DOHH2 (cell line): ENCODE results near the gene SCFD2.

Source experiments
- CTCF ChIP-seq: fragments of 200-600 bp; sonication (generic); IDR thresholded peaks from one replicate; pipeline ENCODE4 v1.5.1; 2014; ENCODE audit warnings: antibody characterized with exemption, mild to moderate bottlenecking, low read depth, low read length; ENCODE audit not compliant: poor library complexity, severe bottlenecking
- EZH2phosphoT487 ChIP-seq: fragments of 200-600 bp; sonication (generic); IDR thresholded peaks from 2 replicates; pipeline ENCODE4 v1.6.1; 2017; ENCODE audit warnings: borderline replicate concordance, mild to moderate bottlenecking, antibody characterized with exemption, low read length, moderate library complexity, mixed read lengths

- no peak for TF ChIP-seq EZH2phosphoT487
- TF ChIP-seq CTCF, result no peak
These were observed 418.3 kb downstream of the SCFD2 start for GRCh38 chr4:52947401-52948056.
